ENCODE measurements around the gene SLC36A1.
"Not testable (repeated sequence)": the region's sequence is repeated elsewhere in the genome, so short reads cannot be mapped to it uniquely, and the experiment has no call there.

SLC36A1 gene

GRCh38 chr5:151447174-151448037 is at the start of gene SLC36A1:
SLC36A1 (plus strand) TSS chr5:151447603; CDS start chr5:151458793, 11,190 bp downstream.
- DNase-seq, result peak; percentile 72

DNA sequence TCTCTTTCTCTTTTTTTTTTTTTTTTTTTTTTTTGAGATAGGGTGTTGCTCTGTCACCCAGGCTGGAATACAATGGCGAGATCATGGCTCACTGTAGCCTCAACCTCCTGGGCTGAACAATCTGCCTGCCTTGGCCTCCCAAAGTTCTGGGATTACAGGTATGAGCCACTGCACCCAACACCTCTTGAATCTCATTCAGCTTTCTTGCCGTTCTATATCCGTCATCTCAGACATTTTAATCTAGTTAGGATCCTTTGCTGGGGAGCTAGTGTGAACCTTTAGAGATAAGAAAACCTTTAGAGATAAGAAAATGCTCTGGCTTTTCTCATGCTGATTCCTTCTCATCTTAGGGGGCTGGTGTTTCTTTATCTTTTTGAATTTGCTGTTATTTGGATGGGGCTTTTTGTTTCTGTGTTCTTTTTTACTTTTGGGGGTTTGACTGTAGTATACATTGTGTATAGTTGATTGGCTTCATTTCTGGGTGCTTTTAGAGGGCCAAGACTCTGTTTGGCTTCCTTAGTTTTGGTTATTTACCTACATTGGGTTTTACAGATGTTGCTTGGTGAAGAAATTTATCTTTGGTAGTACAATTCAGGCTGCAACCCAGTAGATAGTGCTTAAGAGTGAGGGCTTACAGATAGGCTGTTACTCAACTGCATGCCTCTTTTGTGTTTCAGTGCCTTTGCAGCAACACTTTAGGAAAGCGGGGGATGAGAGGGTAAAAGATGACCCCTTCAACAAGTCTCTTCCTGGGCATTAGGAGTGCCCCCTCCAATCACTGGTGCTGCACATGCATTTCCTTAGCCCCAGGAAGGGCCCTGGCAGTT is 41.9 kb upstream of the SLC36A1 start:
- no peak for DNase-seq

DNA sequence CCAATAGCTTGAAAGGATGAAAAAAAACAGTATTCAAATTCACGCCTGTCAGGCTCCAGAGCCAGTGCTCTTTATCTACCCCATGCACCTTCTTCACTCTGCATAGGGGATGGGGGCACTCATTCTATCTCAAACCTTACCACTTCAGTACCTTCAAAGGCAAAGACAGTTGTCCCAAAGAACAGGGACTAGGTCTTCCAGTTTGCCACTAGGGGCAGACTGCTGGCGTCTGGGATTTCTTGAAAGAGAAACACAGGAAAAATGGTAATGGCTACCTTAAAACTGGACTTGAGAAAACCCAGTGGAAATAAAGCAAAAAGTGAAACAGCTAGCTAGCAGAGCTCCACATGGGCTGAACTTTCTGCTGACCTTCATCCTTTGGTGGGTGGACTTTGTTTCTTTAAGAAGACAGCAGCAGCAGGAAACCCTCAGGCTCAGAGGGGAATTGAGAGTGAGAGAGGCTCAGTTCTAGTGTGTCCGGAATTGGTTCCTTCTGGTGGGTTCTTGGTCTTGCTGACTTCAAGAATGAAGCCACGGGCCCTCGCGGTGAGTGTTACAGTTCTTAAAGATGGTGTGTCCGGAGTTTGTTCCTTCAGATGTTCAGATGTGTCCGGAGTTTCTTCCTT is 41.0 kb upstream of the SLC36A1 start:
- no peak for DNase-seq

GRCh38 chr5:151408591-151409230 is 38.7 kb upstream of the SLC36A1 start:
- DNase-seq, result no peak

DNA sequence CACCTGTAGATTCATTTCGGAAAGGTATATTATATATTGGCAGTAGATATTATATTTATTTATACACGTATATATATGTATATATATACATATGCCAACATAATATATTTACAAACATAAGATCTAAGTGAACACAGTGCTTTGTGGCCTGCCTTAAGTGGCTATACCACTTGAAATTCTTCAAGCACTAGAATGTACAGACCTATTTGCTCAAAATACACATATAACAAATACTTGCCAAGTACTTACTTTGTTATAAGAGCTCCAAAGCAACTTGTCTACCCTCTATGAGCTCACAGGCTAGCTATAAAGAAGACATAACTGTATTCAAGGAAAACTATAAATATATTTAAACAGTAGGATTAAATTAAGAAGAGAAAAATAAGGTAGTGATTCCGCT is 33.6 kb upstream of the SLC36A1 start:
- no peak for DNase-seq

DNA sequence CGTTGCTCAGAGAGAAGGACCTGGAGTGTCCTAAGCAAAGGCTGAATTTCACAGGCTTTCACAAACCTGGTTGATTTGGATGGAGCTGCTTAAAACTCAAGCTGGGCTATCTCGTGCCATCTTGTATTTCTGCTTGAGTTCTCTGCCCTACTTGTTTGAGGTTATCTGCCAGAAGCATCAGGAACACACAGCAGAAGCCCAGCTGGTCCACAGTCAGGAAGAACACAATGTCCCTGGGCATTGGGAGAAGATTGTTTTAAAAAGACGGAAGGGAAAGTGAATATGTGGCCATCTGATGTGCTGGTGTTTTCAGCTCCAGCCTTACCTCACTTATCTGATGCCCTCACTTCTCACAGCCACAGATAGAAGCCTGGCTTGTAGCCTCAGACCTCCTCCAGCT is 32.9 kb upstream of the SLC36A1 start:
- DNase-seq, result no peak

GRCh38 chr5:151417712-151418111 is 29.7 kb upstream of the SLC36A1 start:
- no peak for DNase-seq

GRCh38 chr5:151420127-151420526 is 27.3 kb upstream of the SLC36A1 start:
- DNase-seq, result no peak

- DNase-seq, result no peak
These were observed 22.4 kb upstream of the SLC36A1 start for GRCh38 chr5:151424892-151425523.

DNA sequence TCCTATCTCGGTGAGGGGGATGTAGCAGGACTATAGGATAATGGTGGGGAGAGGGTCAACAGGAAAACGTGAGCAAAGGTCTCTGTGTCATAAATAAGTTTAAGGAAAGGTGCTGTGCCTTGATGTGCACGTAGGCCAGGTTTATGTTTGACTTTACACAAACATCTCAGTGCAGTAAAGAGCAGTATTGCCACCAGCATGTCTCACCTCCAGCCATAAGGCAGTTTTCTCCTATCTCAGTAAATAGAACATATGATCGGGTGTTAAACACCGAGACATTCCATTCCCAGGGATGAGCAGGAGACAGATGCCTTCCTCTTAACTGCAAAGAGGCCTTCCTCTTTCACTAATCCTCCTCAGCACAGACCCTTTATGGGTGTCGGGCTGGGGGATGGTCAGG is 21.1 kb upstream of the SLC36A1 start:
- DNase-seq, result not testable (repeated sequence)

- no peak for DNase-seq
These were observed 20.1 kb upstream of the SLC36A1 start for GRCh38 chr5:151427258-151427657.

- DNase-seq, result no peak
These were observed 16.7 kb upstream of the SLC36A1 start for GRCh38 chr5:151430731-151431130.

GRCh38 chr5:151431666-151432065 is 15.7 kb upstream of the SLC36A1 start:
- DNase-seq, result no peak

DNA sequence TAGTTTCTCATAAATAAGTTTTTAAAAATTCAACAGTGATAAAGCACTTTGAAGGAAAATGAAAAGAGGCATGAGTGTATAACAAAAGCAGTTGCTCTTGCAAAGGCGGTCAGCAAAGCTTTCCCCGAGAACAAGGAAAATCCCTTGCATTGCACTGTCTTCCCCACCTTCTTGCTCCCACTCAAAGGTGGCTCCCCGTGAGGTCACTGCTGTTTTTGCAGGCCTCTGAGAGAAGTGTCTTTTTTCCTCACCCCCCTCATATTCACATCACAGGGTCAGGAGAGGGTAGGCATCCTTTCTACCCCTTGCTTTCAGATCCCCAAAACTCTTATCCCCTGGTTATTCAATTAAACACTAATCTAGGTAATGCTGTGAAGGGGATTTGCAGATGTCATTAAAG is 15.2 kb upstream of the SLC36A1 start:
- DNase-seq, result no peak

- DNase-seq, result no peak
These were observed 12.7 kb upstream of the SLC36A1 start for GRCh38 chr5:151434570-151435237.

DNA sequence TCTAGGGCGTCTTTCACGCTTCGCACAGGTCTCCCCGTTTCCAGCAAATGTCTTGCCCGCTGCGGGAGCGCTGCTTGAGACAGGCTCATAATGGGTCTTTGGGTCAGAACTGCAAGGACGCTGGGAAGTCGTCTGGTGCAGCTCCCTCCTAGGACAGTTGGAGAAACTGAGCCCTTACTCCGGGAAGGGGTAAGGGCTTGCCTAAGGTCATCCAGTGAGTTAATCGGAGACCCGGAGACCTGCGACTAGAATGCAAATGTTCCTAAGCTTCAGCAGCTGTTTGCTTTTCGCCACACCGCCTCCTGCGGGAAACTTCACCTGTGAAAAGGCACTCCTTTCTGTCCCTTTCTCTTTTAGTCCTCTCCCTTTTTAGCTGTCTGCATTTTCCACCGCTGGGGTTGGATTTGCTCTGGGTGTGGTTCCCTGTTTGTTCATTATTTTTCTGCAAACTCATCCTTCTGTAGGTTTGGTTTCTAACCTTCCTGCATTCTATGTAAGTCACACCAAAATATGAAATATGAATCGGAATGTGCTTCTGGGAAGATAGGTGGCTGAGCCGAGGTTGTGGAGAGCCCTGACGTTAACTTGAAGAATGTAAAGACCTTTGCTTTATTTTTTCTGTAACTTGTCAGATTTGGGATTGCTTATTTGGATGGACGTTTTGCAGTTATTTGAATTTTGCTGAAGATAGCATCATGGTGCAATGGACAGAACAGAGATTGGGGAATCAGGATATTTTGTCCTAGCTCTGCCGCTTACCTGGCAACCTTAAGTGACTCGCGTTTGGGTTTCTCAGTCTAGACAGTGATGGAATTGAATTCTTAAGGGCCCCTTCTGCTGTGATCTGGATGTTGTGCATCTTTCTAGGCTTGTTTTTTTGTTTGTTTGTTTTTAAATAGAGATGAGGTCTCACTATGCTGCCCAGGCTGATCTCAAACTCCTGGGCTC is 909 bp downstream of the SLC36A1 start:
- no peak for DNase-seq

DNA sequence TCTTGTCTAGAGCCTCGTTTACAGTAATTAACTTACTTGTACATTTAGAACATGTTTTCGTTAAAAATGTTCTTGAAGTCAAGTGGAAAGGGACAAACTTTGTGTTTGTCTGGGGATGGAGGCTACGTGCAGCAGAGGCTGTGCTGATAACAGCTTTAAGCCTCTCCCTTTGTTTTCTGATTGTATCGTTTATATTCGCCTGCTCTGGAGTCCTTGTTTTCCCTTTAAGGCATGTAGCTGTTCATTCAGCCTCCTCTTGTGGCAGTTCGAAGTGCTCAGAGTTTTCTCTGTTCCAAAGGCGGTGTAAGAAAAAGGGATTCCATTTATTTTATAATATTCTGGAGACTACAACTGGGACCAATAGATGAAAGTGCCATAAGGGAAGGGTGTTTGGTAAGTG is 1.9 kb downstream of the SLC36A1 start:
- no peak for DNase-seq

- no peak for DNase-seq
These were observed 2.4 kb downstream of the SLC36A1 start for GRCh38 chr5:151449839-151450238.

DNA sequence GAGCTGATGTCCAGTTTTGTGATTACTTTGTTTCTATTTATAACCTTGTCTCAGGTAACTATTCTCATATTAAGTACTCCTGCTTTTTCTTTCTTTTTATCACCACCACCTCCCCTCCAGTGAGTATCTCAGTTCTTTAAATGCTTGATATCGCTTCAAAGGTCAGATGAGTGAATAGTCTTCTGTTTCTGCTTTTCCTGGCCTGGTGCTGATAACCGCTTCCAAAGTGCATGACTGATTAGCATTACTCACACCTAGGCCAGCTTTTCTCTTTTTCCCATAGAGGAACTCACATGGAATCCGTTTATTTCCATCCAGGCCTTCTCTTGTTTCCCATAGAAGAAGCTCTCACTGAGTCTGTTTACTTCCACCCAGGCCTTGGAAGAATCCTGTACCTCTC is 3.2 kb downstream of the SLC36A1 start:
- no peak for DNase-seq

GRCh38 chr5:151451626-151452520 is 4.5 kb downstream of the SLC36A1 start:
- no peak for DNase-seq
